Parathyroid adenoma (tissue), 2 donors: ENCODE measurements around the gene THSD4.

Source experiments
- H2AFZ ChIP-seq: fragments of 300-600 bp; sonication (generic); one replicate; pipeline ENCODE4 v1.7.0; 2017; ENCODE audit warnings: antibody characterized with exemption, mild to moderate bottlenecking
- H3K27ac ChIP-seq: fragments of 300-600 bp; sonication (generic); one replicate; pipeline ENCODE4 v1.7.0; 2017
- H3K27me3 ChIP-seq: fragments of 300-600 bp; sonication (generic); one replicate; pipeline ENCODE4 v1.7.0; 2017; ENCODE audit warnings: low read length; ENCODE audit not compliant: control insufficient read depth, insufficient read depth
- H3K36me3 ChIP-seq: fragments of 300-600 bp; sonication (generic); one replicate; pipeline ENCODE4 v1.7.0; 2017; ENCODE audit warnings: low read length; ENCODE audit not compliant: control insufficient read depth, insufficient read depth
- H3K4me1 ChIP-seq: fragments of 300-600 bp; sonication (generic); one replicate; pipeline ENCODE4 v1.7.0; 2017; ENCODE audit warnings: control low read depth
- H3K4me2 ChIP-seq: fragments of 300-600 bp; sonication (generic); one replicate; pipeline ENCODE4 v1.7.0; 2017; ENCODE audit warnings: low read length
- H3K4me3 ChIP-seq: fragments of 300-600 bp; sonication (generic); one replicate; pipeline ENCODE4 v1.7.0; 2017; ENCODE audit warnings: low read depth, low read length
- H3K79me2 ChIP-seq: fragments of 300-600 bp; sonication (generic); one replicate; pipeline ENCODE4 v1.7.0; 2017; ENCODE audit warnings: control low read depth
- H3K9ac ChIP-seq: fragments of 300-600 bp; sonication (generic); one replicate; pipeline ENCODE4 v1.7.0; 2017; ENCODE audit warnings: mild to moderate bottlenecking
- H3K9me3 ChIP-seq: fragments of 300-600 bp; sonication (generic); one replicate; pipeline ENCODE4 v1.7.0; 2017; ENCODE audit warnings: low read length; ENCODE audit not compliant: control insufficient read depth
- TF ChIP-seq, protein P1 (sequence below): fragments of 300-600 bp; sonication (generic); IDR thresholded peaks from one replicate; pipeline ENCODE4 v1.7.0; 2017; ENCODE audit warnings: antibody characterized with exemption, mild to moderate bottlenecking
- donor health status: primary hyperparathyroidism.

Gene THSD4

DNA sequence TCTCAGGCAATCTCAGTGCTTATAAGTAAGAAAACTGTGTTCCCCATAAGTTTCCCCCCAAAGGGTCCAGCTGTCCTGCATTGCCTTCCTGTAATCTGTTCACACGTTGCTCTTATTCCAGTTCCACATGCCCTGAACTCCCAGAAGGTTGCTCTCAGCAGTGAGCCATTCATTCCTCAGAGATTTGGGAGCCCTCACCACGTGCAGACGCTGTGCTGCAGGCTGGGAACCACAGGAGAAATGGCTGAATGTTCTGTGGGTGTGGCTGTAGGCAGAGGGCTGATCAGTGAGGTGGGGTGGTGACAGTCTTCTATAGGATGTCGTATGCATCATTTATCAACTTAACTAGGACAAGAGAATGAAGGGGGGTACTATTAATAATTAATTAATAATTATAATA lies 3.3 kb upstream of the THSD4 start:
- Histone ChIP-seq H3K9ac (no peak overlapping the region), H3K36me3 (no peaks in the 10 kb centered on the region), H3K4me3 (no peak overlapping the region), H3K4me2 (no peak overlapping the region), H3K27me3 (no peaks in the 10 kb centered on the region), H3K4me1 (no peaks in the 10 kb centered on the region), H3K27ac (no peak overlapping the region), H2AFZ (no peak overlapping the region), H3K9me3 (no peaks in the 10 kb centered on the region), H3K79me2 (no peaks in the 10 kb centered on the region)
- TF ChIP-seq, protein P1, sequence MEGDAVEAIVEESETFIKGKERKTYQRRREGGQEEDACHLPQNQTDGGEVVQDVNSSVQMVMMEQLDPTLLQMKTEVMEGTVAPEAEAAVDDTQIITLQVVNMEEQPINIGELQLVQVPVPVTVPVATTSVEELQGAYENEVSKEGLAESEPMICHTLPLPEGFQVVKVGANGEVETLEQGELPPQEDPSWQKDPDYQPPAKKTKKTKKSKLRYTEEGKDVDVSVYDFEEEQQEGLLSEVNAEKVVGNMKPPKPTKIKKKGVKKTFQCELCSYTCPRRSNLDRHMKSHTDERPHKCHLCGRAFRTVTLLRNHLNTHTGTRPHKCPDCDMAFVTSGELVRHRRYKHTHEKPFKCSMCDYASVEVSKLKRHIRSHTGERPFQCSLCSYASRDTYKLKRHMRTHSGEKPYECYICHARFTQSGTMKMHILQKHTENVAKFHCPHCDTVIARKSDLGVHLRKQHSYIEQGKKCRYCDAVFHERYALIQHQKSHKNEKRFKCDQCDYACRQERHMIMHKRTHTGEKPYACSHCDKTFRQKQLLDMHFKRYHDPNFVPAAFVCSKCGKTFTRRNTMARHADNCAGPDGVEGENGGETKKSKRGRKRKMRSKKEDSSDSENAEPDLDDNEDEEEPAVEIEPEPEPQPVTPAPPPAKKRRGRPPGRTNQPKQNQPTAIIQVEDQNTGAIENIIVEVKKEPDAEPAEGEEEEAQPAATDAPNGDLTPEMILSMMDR: no peak

DNA sequence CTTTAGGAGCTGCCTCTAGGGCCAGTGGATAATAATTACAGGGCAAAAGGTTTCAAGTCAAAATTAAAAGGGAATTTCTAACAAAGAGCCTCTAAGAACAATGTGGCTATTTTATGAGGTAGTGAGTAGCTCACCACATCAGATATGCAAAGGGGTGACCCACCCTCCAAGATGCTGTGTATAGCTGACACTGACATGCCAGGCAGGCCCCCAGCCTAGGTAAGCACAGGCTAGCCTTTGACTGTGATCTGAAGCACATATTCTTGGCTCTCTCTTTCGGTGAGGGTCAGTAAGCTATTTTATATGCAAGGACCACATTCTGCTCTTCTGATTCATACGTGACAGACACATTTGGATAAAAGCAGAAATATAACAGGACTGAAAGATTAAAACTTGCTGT lies 2.8 kb upstream of the THSD4 start:
- Histone ChIP-seq H3K36me3 (no peaks in the 10 kb centered on the region), H3K9ac (no peak overlapping the region), H3K4me1 (no peaks in the 10 kb centered on the region), H3K27me3 (no peaks in the 10 kb centered on the region), H2AFZ (no peak overlapping the region), H3K4me3 (no peak overlapping the region), H3K4me2 (no peak overlapping the region), H3K27ac (no peak overlapping the region), H3K9me3 (no peaks in the 10 kb centered on the region), H3K79me2 (no peaks in the 10 kb centered on the region)
- TF ChIP-seq, protein P1: no peak

DNA sequence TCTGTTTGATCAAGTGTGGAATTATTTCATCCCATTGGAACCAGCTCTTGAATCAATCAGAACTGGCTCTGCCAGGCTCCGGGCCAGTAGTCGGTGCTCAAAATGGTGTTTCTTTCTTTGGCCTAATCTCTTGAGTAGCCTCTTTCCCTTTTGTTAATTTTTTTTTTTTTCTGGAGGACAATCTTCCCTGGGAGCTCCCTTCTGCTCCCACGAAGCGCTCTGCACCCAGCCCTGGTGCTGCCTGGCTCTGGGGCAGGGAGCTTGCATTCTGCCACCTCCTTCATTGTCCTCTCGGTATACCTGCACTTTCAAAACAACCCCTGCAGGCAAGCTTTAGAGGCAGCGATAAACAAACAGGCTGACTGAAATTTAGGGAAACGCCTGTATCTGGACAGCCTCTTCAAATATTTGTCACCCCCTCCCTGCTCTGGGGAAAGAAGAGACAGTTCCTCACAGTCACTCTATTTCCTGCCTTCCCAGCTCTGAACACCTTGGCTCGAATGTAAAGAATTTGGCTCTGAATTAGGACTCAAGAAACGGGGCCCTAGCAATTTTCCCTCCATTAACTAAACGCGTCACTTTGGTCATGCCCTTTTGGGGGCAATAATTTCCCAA lies 1.1 kb upstream of the THSD4 start:
- no peak overlapping the region for H3K9ac ChIP-seq
- no peak overlapping the region for H3K4me2 ChIP-seq
- no peaks in the 10 kb centered on the region for H3K4me1 ChIP-seq
- H3K79me2 ChIP-seq: no peaks in the 10 kb centered on the region
- H3K4me3 ChIP-seq: no peak overlapping the region
- no peaks in the 10 kb centered on the region for H3K9me3 ChIP-seq
- H2AFZ ChIP-seq: no peak overlapping the region
- TF ChIP-seq, protein P1: no peak
- no peak overlapping the region for H3K27ac ChIP-seq
- H3K27me3 ChIP-seq: no peaks in the 10 kb centered on the region
- no peaks in the 10 kb centered on the region for H3K36me3 ChIP-seq

DNA sequence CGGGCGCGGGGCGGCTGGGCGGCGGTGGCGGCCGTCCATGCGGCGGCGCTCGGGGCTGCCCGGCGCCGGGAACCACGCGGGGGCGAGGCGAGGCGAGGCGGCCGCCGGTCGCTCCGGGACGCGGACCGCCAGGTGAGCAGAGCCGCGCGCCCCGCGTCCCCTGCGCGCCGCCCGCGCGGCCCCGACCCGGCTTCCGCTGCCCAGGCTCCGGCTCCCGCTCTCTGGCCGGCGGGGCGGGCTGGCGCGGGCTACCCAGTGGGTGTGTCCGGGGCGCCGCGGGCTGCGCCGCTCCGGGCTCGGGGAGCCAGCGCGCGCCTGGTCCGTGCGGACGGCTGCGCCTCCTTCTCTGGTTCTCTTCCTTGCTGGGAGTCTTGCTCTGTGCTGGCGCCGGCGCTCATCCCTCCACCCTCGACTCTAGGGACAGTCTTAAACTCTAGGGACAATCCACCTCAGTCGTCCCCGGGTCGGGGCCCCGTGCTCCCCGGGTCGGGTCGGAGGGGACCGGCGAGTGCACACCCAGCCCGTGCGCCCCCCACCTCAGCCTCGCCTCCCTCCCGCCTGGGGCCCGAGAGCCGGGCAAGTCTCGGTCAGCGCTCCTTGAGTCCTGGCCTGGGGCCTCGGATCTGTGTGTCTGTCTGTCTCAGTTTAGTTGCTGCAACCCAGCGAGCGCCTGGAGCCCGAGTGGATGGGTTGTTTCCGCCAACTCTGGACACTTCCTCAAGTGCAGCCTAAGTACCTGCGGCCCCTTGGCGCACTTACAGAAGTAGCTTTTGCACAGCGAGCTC lies 488 bp downstream of the THSD4 start:
- peak overlapping the region; percentile 40 for H3K4me3 ChIP-seq
- H3K36me3 ChIP-seq: no peaks in the 10 kb centered on the region
- H3K4me2 ChIP-seq: peak overlapping the region; percentile 74
- no peaks in the 10 kb centered on the region for H3K27me3 ChIP-seq
- H3K9ac ChIP-seq: no peak overlapping the region
- TF ChIP-seq, protein P1: no peak
- no peaks in the 10 kb centered on the region for H3K9me3 ChIP-seq
- H3K79me2 ChIP-seq: no peaks in the 10 kb centered on the region
- peak overlapping the region; percentile 62 for H2AFZ ChIP-seq
- no peak overlapping the region for H3K27ac ChIP-seq
- no peaks in the 10 kb centered on the region for H3K4me1 ChIP-seq
